Sigmoid colon (tissue), 7 donors: Measurements from ENCODE around the gene SLC35F1. TPM values are rescaled to one million over a fixed set of nuclear protein-coding genes. Genes with fewer than 3 reads are reported as not detected.

ENCODE experiments used
- DNase-seq: peaks from one replicate; pipeline ENCODE4 v3.0.0-alpha.2; 2019
- H3K27ac ChIP-seq, 4 donors: fragments of 200-600 bp; sonication (generic); one replicate each; pipeline ENCODE4 v1.5.1; 2016 to 2019; ENCODE audit warnings: mild to moderate bottlenecking in 1 of 4
- H3K27me3 ChIP-seq, 3 donors: fragments of 200-600 bp; sonication (generic); one replicate each; pipeline ENCODE4 v1.5.1; 2019; ENCODE audit warnings: mild to moderate bottlenecking in 1 of 3
- H3K36me3 ChIP-seq, 4 donors: fragments of 200-600 bp; sonication (generic); one replicate each; pipeline ENCODE4 v1.5.1; 2016 to 2019
- H3K4me1 ChIP-seq, 4 donors: fragments of 200-600 bp; sonication (generic); one replicate each; pipeline ENCODE4 v1.5.1; 2017 to 2019
- H3K4me3 ChIP-seq, 4 donors: fragments of 200-600 bp; sonication (generic); one replicate each; pipeline ENCODE4 v1.5.1; 2017 to 2019; ENCODE audit warnings: mild to moderate bottlenecking in 2 of 4, moderate library complexity in 1 of 4
- H3K9me3 ChIP-seq, 4 donors: fragments of 200-600 bp in 3 of 4; sonication (generic) in 3 of 4; one replicate each; pipeline versions ENCODE4 v1.5.1 to v1.6.1; 2013 to 2019
- EP300 ChIP-seq, 4 donors: sonication (generic); formaldehyde crosslinking; IDR thresholded peaks; one replicate each; pipeline ENCODE4 v1.6.1; 2017; ENCODE audit warnings: antibody characterized with exemption in 4 of 4
- POLR2A ChIP-seq, 2 donors: fragments of 450-650 bp; IDR thresholded peaks; one replicate each; pipeline ENCODE4 v1.6.1; 2016; ENCODE audit warnings: antibody characterized with exemption in 2 of 2, mild to moderate bottlenecking in 2 of 2, moderate library complexity in 2 of 2
- POLR2AphosphoS5 ChIP-seq, 4 donors: sonication (generic); formaldehyde crosslinking; IDR thresholded peaks; one replicate each; pipeline ENCODE4 v1.6.1; 2017; ENCODE audit warnings: antibody characterized with exemption in 4 of 4
- WGBS, 2 donors: extraction: QIAGEN DNeasy Blood & Tissue Kit; methylation state at CpG; one replicate each; pipeline ENCODE4 v1.1.7; 2013; 5-methylcytosine and 5-hydroxymethylcytosine counted together
- intact Hi-C: fragments of 100-400 bp; cut with DNase I; formaldehyde crosslinking; loops from one replicate; pipeline ENCODE4 v1.15.1; 2023
- polyA plus RNA-seq, 3 donors: library from polyadenylated mRNA; stranded (reverse); fragments of 200-250 nt; gene quantifications; one replicate each; pipeline ENCODE4 v1.2.3, GENCODE V29; 2013
- total RNA-seq, 4 donors: library from RNA; depleted of rRNA; stranded (reverse); fragments of >200 nt; gene quantifications; one replicate each; pipeline ENCODE4 v1.1.0, GENCODE V29; 2016
- TF ChIP-seq, protein P1 (sequence below), 4 experiments: fragments of 450-650 bp in 3 of 4; fragments of 200-600 bp in 1 of 4; IDR thresholded peaks; one replicate each; pipeline ENCODE4 v1.5.1; 2016 to 2019; ENCODE audit warnings: antibody characterized with exemption in 4 of 4, mild to moderate bottlenecking in 3 of 4, moderate library complexity in 2 of 4
- donor health status: healthy with polysubstance abuse.
- donor health status: Bipolar disorder and iron deficiency.
- donor health status: healthy.

Gene SLC35F1
- total and polyA plus RNA-seq, 7 donors, result under 0.01 to 8.9 (median 4.0) TPM; not detected in 1

DNA sequence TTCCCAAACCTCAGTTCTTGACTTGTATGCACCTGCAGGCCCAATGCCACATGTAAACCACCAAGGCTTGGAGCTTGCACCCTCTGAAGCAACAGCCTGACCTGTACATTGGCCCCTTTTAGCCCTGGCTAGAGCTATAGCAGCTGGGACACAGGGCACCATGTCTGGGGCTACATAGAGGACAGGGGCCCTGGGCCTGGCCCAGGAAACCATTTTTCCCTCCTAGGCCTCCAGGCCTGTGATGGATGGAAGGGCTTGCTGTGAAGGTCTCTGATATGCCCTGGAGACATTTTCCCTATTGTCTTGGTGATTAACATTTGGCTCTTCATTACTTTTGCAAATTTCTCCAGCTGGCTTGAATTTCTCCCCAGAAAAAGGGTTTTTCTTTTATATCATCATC is 64.6 kb downstream of the SLC35F1 start:
- intact Hi-C loops, result loop anchor here (10.0 kb wide), 1 partner anchor 643 kb away; no protein-coding TSS in a partner anchor
- no peak for TF ChIP-seq EP300 (IDR thresholded peaks at IDR 0.05)
- TF ChIP-seq, protein P1, sequence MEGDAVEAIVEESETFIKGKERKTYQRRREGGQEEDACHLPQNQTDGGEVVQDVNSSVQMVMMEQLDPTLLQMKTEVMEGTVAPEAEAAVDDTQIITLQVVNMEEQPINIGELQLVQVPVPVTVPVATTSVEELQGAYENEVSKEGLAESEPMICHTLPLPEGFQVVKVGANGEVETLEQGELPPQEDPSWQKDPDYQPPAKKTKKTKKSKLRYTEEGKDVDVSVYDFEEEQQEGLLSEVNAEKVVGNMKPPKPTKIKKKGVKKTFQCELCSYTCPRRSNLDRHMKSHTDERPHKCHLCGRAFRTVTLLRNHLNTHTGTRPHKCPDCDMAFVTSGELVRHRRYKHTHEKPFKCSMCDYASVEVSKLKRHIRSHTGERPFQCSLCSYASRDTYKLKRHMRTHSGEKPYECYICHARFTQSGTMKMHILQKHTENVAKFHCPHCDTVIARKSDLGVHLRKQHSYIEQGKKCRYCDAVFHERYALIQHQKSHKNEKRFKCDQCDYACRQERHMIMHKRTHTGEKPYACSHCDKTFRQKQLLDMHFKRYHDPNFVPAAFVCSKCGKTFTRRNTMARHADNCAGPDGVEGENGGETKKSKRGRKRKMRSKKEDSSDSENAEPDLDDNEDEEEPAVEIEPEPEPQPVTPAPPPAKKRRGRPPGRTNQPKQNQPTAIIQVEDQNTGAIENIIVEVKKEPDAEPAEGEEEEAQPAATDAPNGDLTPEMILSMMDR (IDR thresholded peaks at IDR 0.05), result no peak
- TF ChIP-seq POLR2AphosphoS5 (IDR thresholded peaks at IDR 0.05), result no peak
- TF ChIP-seq POLR2A (IDR thresholded peaks at IDR 0.05), result no peak

DNA sequence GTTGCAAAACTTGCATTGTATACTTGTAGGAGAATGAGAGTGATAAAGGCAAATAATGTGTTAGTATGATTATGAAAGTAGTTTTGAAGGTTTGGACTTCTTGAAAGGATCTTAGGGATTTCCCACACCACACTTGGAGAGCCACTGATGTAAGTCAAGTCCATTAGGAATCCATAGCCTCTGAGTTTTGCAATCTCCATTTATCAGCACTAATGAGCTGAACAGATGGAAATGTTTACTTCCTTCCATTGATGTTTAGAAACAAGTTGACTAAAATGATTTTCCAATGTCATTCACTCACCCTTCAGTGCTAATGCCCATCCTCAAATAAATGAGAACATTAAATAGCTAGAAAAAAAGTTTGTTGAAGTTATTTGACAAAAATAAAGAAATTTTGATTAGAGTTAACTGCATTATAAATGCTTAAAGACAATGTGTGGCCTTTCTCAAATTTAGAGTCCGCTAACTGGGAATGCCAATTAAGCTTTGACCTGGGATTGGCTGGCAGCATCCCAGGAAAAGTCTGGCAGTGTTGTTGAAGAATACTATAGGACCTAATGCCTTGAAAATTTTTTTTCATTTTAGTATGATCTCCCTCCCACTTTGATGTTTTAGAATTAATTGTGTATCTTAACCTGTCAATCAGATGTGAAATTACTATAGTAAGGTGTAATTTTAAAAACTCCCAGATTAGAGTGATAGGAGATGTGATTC is 68.0 kb downstream of the SLC35F1 start:
- H3K4me3 ChIP-seq, result no peak overlapping the region
- intact Hi-C loops, result loop anchor here (5.0 to 10.0 kb wide), 2 partner anchors 287 to 640 kb away; no protein-coding TSS in a partner anchor
- H3K27me3 ChIP-seq, result no peaks in the 10 kb centered on the region
- TF ChIP-seq EP300 (IDR thresholded peaks at IDR 0.05) (no peak), POLR2AphosphoS5 (IDR thresholded peaks at IDR 0.05) (no peak), POLR2A (IDR thresholded peaks at IDR 0.05) (no peak)
- TF ChIP-seq, protein P1 (IDR thresholded peaks at IDR 0.05), result no peak
- H3K4me1 ChIP-seq, result no peaks in the 10 kb centered on the region
- no peak overlapping the region for H3K27ac ChIP-seq
- H3K9me3 ChIP-seq, result no peaks in the 10 kb centered on the region
- H3K36me3 ChIP-seq, result no peaks in the 10 kb centered on the region
- DNase-seq, result no peak
- WGBS, 2 donors, result 46 to 75% methylated on average over 1 of the region's 1 CpG

More for the DNA sequence above, 64.6 kb downstream of the SLC35F1 start:
- Histone ChIP-seq H3K9me3 (no peaks in the 10 kb centered on the region), H3K36me3 (no peaks in the 10 kb centered on the region), H3K27ac (no peak overlapping the region), H3K27me3 (no peaks in the 10 kb centered on the region), H3K4me3 (no peak overlapping the region), H3K4me1 (no peaks in the 10 kb centered on the region)
- DNase-seq, result no peak

DNA sequence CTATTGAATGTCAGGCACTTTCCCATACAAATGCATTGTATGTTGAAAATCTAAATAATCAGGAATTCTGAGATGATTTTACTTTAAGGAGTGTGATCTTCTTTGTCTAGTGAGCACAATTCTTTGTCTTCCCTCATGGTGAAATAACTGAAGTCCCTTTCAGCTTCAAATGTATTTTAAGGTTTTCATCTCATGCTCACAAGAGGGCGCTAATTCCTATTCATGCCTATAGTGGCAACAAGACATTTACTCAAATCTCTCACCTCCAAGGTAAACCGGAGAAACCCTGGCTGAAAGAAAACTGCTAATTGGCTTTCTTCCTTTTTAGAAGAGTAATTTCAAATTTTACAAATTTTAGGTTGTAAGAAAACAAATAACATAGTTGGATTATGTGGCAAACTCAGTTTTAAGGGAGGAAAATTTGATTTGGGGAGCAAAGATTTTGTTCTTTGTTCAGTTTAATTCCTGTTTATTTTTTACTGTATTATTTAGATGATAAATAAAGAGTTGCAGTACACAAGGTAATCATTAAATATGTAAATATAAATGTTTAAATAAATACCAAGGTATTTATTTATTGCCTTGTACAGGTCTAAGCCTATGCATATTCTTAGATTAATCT is 69.1 kb downstream of the SLC35F1 start:
- H3K27me3 ChIP-seq, result no peaks in the 10 kb centered on the region
- H3K36me3 ChIP-seq, result no peaks in the 10 kb centered on the region
- WGBS, 2 donors, result 4 to 10% methylated on average over 2 of the region's 2 CpGs
- no peak overlapping the region for H3K4me3 ChIP-seq
- no peak overlapping the region for H3K27ac ChIP-seq
- H3K4me1 ChIP-seq, result no peaks in the 10 kb centered on the region
- H3K9me3 ChIP-seq, result no peaks in the 10 kb centered on the region
- TF ChIP-seq POLR2A (IDR thresholded peaks at IDR 0.05) (no peak), EP300 (IDR thresholded peaks at IDR 0.05) (no peak), POLR2AphosphoS5 (IDR thresholded peaks at IDR 0.05) (no peak)
- TF ChIP-seq, protein P1 (IDR thresholded peaks at IDR 0.05), result peak in 3 of 4 experiments; percentile 24 to 42 (median 33)
- no peak for DNase-seq
- intact Hi-C loops, result loop anchor here (5.0 to 10.0 kb wide), 2 partner anchors 286 to 639 kb away; no protein-coding TSS in a partner anchor

DNA sequence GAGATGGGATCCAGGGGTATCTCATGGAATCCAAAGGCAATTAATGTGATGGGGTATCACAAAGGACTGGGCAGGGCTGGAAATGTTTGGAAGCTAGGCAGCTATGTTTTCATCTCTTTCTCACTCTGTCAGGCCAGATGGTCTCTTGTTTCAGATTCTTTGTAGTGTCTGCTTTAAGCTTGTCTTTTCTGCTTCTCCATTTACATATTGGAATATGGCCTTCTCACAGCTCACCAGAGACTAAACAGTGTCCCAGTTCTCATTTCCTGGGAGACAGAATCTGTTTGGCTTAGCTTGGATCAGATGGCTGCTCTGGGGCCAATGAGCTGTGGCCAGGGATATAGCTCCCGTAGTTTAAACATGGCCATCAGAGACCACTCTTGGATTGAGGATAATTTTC is 78.9 kb downstream of the SLC35F1 start:
- no peak for DNase-seq
- Histone ChIP-seq H3K27me3 (no peaks in the 10 kb centered on the region), H3K4me1 (no peaks in the 10 kb centered on the region), H3K27ac (no peak overlapping the region), H3K36me3 (no peaks in the 10 kb centered on the region), H3K4me3 (no peak overlapping the region), H3K9me3 (no peaks in the 10 kb centered on the region)
- intact Hi-C loops, result no loop called here
- no peak for TF ChIP-seq EP300 (IDR thresholded peaks at IDR 0.05)
- TF ChIP-seq, protein P1 (IDR thresholded peaks at IDR 0.05), result no peak
- no peak for TF ChIP-seq POLR2A (IDR thresholded peaks at IDR 0.05)
- TF ChIP-seq POLR2AphosphoS5 (IDR thresholded peaks at IDR 0.05), result no peak
- 84% methylated on average over 1 of the region's 1 CpG for WGBS, 2 donors
